Astrocyte (in vitro differentiated cells and primary cell): ENCODE measurements around the gene RIC1. TPM values are rescaled to one million over a fixed set of nuclear protein-coding genes. Genes with fewer than 3 reads are reported as not detected.
"Not testable (repeated sequence)": the region's sequence is repeated elsewhere in the genome, so short reads cannot be mapped to it uniquely, and the experiment has no call there.

ENCODE experiments used
- DNase-seq: peaks from one replicate; pipeline ENCODE4 v3.0.0-alpha.2; 2010; ENCODE audit warnings: low read depth
- FAIRE-seq: peaks from 2 replicates; lab custom pipeline; 2011; peaks lifted over from hg19 to GRCh38; lab: Jason Lieb, UNC
- H2AFZ ChIP-seq: 2 replicates; pipeline ENCODE4 v1.6.0; 2012; ENCODE audit warnings: low read depth, low read length, inconsistent platforms
- H3K27ac ChIP-seq: 2 replicates; pipeline ENCODE4 v1.5.1; 2011; ENCODE audit warnings: low read depth, low read length, inconsistent platforms
- H3K27me3 ChIP-seq: 2 replicates; pipeline ENCODE4 v1.6.0; 2011; ENCODE audit warnings: low read length, inconsistent platforms; ENCODE audit not compliant: insufficient read depth
- H3K36me3 ChIP-seq: 2 replicates; pipeline ENCODE4 v1.5.1; 2011; ENCODE audit warnings: low read length, inconsistent platforms; ENCODE audit not compliant: insufficient read depth
- H3K4me1 ChIP-seq: 2 replicates; pipeline ENCODE4 v1.5.1; 2011; ENCODE audit warnings: low read length, inconsistent platforms; ENCODE audit not compliant: insufficient read depth
- H3K4me2 ChIP-seq: 2 replicates; pipeline ENCODE4 v1.6.0; 2012; ENCODE audit warnings: low read length, inconsistent platforms
- H3K4me3 ChIP-seq: 2 replicates; pipeline ENCODE4 v1.5.1; 2011; ENCODE audit warnings: low read depth, mild to moderate bottlenecking, low read length, inconsistent platforms; ENCODE audit not compliant: insufficient read depth
- H3K79me2 ChIP-seq: 2 replicates; pipeline ENCODE4 v1.6.0; 2012; ENCODE audit warnings: mild to moderate bottlenecking, low read length, inconsistent platforms; ENCODE audit not compliant: insufficient read depth
- H3K9ac ChIP-seq: 2 replicates; pipeline ENCODE4 v1.6.0; 2012; ENCODE audit warnings: mild to moderate bottlenecking, low read length, inconsistent platforms
- H3K9me3 ChIP-seq: 2 replicates; pipeline ENCODE4 v1.5.1; 2012; ENCODE audit warnings: low read depth, mild to moderate bottlenecking, low read length, inconsistent platforms; ENCODE audit not compliant: insufficient read depth
- H4K20me1 ChIP-seq: 2 replicates; pipeline ENCODE4 v1.6.0; 2012; ENCODE audit warnings: low read length, inconsistent platforms; ENCODE audit not compliant: insufficient read depth
- H3K27ac Mint-ChIP-seq: one replicate; pipeline ENCODE4 v1.8.0; 2021; ENCODE audit warnings: mild to moderate bottlenecking, mixed read lengths; ENCODE audit not compliant: unreplicated experiment
- H3K27me3 Mint-ChIP-seq: one replicate; pipeline ENCODE4 v1.8.0; 2021; ENCODE audit warnings: low read depth, mixed read lengths; ENCODE audit not compliant: unreplicated experiment
- H3K36me3 Mint-ChIP-seq: one replicate; pipeline ENCODE4 v1.8.0; 2021; ENCODE audit warnings: low read depth, mixed read lengths; ENCODE audit not compliant: unreplicated experiment
- H3K4me1 Mint-ChIP-seq: one replicate; pipeline ENCODE4 v1.8.0; 2021; ENCODE audit warnings: low read depth, mixed read lengths; ENCODE audit not compliant: unreplicated experiment
- H3K4me3 Mint-ChIP-seq: one replicate; pipeline ENCODE4 v1.8.0; 2021; ENCODE audit warnings: mild to moderate bottlenecking, moderate library complexity, mixed read lengths; ENCODE audit not compliant: unreplicated experiment
- H3K9me3 Mint-ChIP-seq: one replicate; pipeline ENCODE4 v1.8.0; 2021; ENCODE audit warnings: mild to moderate bottlenecking, mixed read lengths; ENCODE audit not compliant: unreplicated experiment
- EZH2 ChIP-seq: IDR thresholded peaks from 2 replicates; pipeline ENCODE4 v1.6.1; 2012; ENCODE audit warnings: mild to moderate bottlenecking, low read length, inconsistent platforms; ENCODE audit not compliant: insufficient read depth
- total RNA-seq: library from RNA; stranded (reverse); gene quantifications from 2 replicates; pipeline ENCODE4 v1.2.1, GENCODE V29; 2021
- TF ChIP-seq, protein P1 (sequence below): IDR thresholded peaks from 2 replicates; pipeline ENCODE4 v1.5.1; 2011; ENCODE audit warnings: low read depth, mild to moderate bottlenecking, inconsistent platforms, low read length, moderate library complexity; ENCODE audit not compliant: insufficient read depth

Gene RIC1
- total RNA-seq, 1 donor from 2014 or later, result 53.8 TPM

GRCh38 chr9:5651246-5651645 lies 22.3 kb downstream of the RIC1 start:
- peaks cover 23% of the 10 kb centered on the region for H3K36me3 Mint-ChIP-seq
- Histone ChIP-seq H4K20me1 (peaks cover 80% of the 10 kb centered on the region), H3K4me2 (peak overlapping the region; percentile 50), H3K4me3 (no peak overlapping the region), H3K9ac (no peak overlapping the region), H3K27ac (no peak overlapping the region), H3K9me3 (no peaks in the 10 kb centered on the region), H3K27me3 (no peaks in the 10 kb centered on the region), H3K36me3 (no peaks in the 10 kb centered on the region), H3K79me2 (peaks cover 99% of the 10 kb centered on the region), H2AFZ (no peak overlapping the region), H3K4me1 (peaks cover 10% of the 10 kb centered on the region)
- no peaks in the 10 kb centered on the region for H3K27me3 Mint-ChIP-seq
- TF ChIP-seq EZH2, result no peak
- TF ChIP-seq, protein P1, sequence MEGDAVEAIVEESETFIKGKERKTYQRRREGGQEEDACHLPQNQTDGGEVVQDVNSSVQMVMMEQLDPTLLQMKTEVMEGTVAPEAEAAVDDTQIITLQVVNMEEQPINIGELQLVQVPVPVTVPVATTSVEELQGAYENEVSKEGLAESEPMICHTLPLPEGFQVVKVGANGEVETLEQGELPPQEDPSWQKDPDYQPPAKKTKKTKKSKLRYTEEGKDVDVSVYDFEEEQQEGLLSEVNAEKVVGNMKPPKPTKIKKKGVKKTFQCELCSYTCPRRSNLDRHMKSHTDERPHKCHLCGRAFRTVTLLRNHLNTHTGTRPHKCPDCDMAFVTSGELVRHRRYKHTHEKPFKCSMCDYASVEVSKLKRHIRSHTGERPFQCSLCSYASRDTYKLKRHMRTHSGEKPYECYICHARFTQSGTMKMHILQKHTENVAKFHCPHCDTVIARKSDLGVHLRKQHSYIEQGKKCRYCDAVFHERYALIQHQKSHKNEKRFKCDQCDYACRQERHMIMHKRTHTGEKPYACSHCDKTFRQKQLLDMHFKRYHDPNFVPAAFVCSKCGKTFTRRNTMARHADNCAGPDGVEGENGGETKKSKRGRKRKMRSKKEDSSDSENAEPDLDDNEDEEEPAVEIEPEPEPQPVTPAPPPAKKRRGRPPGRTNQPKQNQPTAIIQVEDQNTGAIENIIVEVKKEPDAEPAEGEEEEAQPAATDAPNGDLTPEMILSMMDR, result no peak
- no peak overlapping the region for H3K4me3 Mint-ChIP-seq
- H3K4me1 Mint-ChIP-seq, result peaks cover 20% of the 10 kb centered on the region
- DNase-seq, result peak; percentile 64
- FAIRE-seq, result no peak
- H3K27ac Mint-ChIP-seq, result no peak overlapping the region
- H3K9me3 Mint-ChIP-seq, result peaks cover 12% of the 10 kb centered on the region

GRCh38 chr9:5652821-5653220 lies 23.9 kb downstream of the RIC1 start:
- DNase-seq (no peak), FAIRE-seq (no peak)
- Mint-ChIP-seq H3K27me3 (no peaks in the 10 kb centered on the region), H3K27ac (no peak overlapping the region), H3K4me3 (no peak overlapping the region), H3K4me1 (peaks cover 12% of the 10 kb centered on the region), H3K9me3 (peaks cover 12% of the 10 kb centered on the region), H3K36me3 (peaks cover 23% of the 10 kb centered on the region)
- TF ChIP-seq EZH2, result no peak
- TF ChIP-seq, protein P1, result no peak
- Histone ChIP-seq H3K27ac (no peak overlapping the region), H2AFZ (no peak overlapping the region), H3K36me3 (no peaks in the 10 kb centered on the region), H3K4me2 (no peak overlapping the region), H3K27me3 (no peaks in the 10 kb centered on the region), H3K9ac (no peak overlapping the region), H4K20me1 (peaks cover 76% of the 10 kb centered on the region), H3K79me2 (peaks cover 98% of the 10 kb centered on the region), H3K4me3 (no peak overlapping the region), H3K4me1 (peaks cover 10% of the 10 kb centered on the region), H3K9me3 (no peaks in the 10 kb centered on the region)

DNA sequence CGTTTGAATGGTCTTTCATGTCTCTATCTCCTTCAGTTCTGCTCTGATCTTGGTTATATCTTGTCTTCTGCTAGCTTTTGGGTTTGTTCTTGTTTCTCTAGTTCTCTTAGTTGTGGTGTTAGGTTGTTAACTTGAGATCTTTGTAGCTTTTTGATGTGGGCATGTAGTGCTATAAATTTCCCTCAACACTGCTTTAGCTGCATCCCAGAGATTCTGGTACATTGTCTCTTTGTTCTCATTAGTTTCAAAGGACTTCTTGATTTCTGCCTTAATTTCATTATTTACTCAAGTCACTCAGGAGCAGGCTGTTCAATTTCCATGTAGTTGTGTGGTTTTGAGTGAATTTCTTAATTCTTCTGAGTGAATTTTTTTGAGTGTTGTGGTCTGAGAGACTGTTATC lies 33.9 kb downstream of the RIC1 start:
- not testable (repeated sequence) for H3K27ac ChIP-seq, H3K4me3 ChIP-seq, H3K4me1 Mint-ChIP-seq, H3K4me1 ChIP-seq, H3K9ac ChIP-seq, FAIRE-seq, H3K9me3 Mint-ChIP-seq, H2AFZ ChIP-seq, H3K27me3 ChIP-seq, H3K27ac Mint-ChIP-seq, H3K36me3 ChIP-seq, H3K27me3 Mint-ChIP-seq, H3K4me2 ChIP-seq, H3K9me3 ChIP-seq, H3K4me3 Mint-ChIP-seq, DNase-seq
- H4K20me1 ChIP-seq, result peaks cover 80% of the 10 kb centered on the region
- peaks cover 27% of the 10 kb centered on the region for H3K36me3 Mint-ChIP-seq
- H3K79me2 ChIP-seq, result peaks cover 92% of the 10 kb centered on the region
